Measurements from ENCODE around the gene NTM.

Gene NTM

GRCh38 chr11:131710511-131710910, 340.1 kb downstream of the NTM start:
- in situ Hi-C loops (cut with MboI; ENCODE audit: low sequenced_read_pairs): no loop called here

- in situ Hi-C loops (cut with MboI; ENCODE audit: low sequenced_read_pairs): no loop called here
Observed at GRCh38 chr11:131712897-131713296, 342.5 kb downstream of the NTM start.

GRCh38 chr11:131713529-131714134, 343.2 kb downstream of the NTM start:
- in situ Hi-C loops (cut with MboI; ENCODE audit: low sequenced_read_pairs): no loop called here

GRCh38 chr11:131717616-131718015, 347.2 kb downstream of the NTM start:
- in situ Hi-C loops (cut with MboI; ENCODE audit: low sequenced_read_pairs): no loop called here

GRCh38 chr11:131723088-131723487, 352.7 kb downstream of the NTM start:
- in situ Hi-C loops (cut with MboI; ENCODE audit: low sequenced_read_pairs): no loop called here

- in situ Hi-C loops (cut with MboI; ENCODE audit: low sequenced_read_pairs): no loop called here
Observed at GRCh38 chr11:131724436-131724975, 354.1 kb downstream of the NTM start.

- in situ Hi-C loops (cut with MboI; ENCODE audit: low sequenced_read_pairs): no loop called here
Observed at GRCh38 chr11:131734871-131735270, 364.5 kb downstream of the NTM start.

GRCh38 chr11:131737357-131737756, 366.9 kb downstream of the NTM start:
- in situ Hi-C loops (cut with MboI; ENCODE audit: low sequenced_read_pairs): no loop called here

- in situ Hi-C loops (cut with MboI; ENCODE audit: low sequenced_read_pairs): no loop called here
Observed at GRCh38 chr11:131739243-131739882, 368.9 kb downstream of the NTM start.

GRCh38 chr11:131744847-131745246, 374.4 kb downstream of the NTM start:
- in situ Hi-C loops (cut with MboI; ENCODE audit: low sequenced_read_pairs): no loop called here

GRCh38 chr11:131745405-131745804, 375.0 kb downstream of the NTM start:
- in situ Hi-C loops (cut with MboI; ENCODE audit: low sequenced_read_pairs): no loop called here

GRCh38 chr11:131746201-131746600, 375.8 kb downstream of the NTM start:
- in situ Hi-C loops (cut with MboI; ENCODE audit: low sequenced_read_pairs): no loop called here

GRCh38 chr11:131748151-131749050, 378.0 kb downstream of the NTM start:
- in situ Hi-C loops (cut with MboI; ENCODE audit: low sequenced_read_pairs): no loop called here

GRCh38 chr11:131749101-131749500, 378.7 kb downstream of the NTM start:
- in situ Hi-C loops (cut with MboI; ENCODE audit: low sequenced_read_pairs): no loop called here

GRCh38 chr11:131750152-131750551, 379.7 kb downstream of the NTM start:
- in situ Hi-C loops (cut with MboI; ENCODE audit: low sequenced_read_pairs): no loop called here

GRCh38 chr11:131750692-131751091, 380.3 kb downstream of the NTM start:
- in situ Hi-C loops (cut with MboI; ENCODE audit: low sequenced_read_pairs): no loop called here

GRCh38 chr11:131754671-131755070, 384.3 kb downstream of the NTM start:
- in situ Hi-C loops (cut with MboI; ENCODE audit: low sequenced_read_pairs): no loop called here

- in situ Hi-C loops (cut with MboI; ENCODE audit: low sequenced_read_pairs): no loop called here
Observed at GRCh38 chr11:131756479-131757110, 386.2 kb downstream of the NTM start.

GRCh38 chr11:131758726-131759125, 388.3 kb downstream of the NTM start:
- in situ Hi-C loops (cut with MboI; ENCODE audit: low sequenced_read_pairs): no loop called here

GRCh38 chr11:131759140-131759539, 388.7 kb downstream of the NTM start:
- in situ Hi-C loops (cut with MboI; ENCODE audit: low sequenced_read_pairs): no loop called here
